HG02885 (cell line): ENCODE results near the gene NCAM1.
A peak's percentile ranks its signal among the peaks of the same experiment; 100 is the strongest.
"Not testable (repeated sequence)": the region's sequence is repeated elsewhere in the genome, so short reads cannot be mapped to it uniquely, and the experiment has no call there.

ENCODE experiments used
- ATAC-seq: cut with Tn5 transposase; IDR thresholded peaks from one replicate; pipeline ENCODE4 v1.9.1; 2021; ENCODE audit warnings: mild to moderate bottlenecking; ENCODE audit not compliant: unreplicated experiment, poor library complexity

Gene NCAM1

DNA sequence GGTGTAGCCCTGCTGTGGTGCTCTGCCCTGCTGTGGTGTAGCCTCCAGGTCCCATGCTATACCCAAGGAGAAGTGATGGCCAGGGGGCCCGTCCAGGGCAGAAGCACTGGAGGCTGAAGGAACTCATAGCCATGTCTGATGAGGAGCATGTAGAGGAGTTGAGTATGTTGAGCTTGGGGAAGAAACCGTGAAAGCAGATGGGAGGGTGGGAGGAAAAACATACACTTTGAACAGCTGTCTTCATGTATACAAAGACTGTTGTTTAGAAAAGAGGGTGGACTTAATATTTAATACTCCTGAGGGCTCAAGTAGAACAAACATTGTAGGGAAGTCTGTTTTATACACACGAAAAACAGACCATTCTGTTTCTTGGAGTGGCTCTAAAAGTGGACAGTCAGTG lies 326.6 kb downstream of the NCAM1 start:
- no peak for ATAC-seq

DNA sequence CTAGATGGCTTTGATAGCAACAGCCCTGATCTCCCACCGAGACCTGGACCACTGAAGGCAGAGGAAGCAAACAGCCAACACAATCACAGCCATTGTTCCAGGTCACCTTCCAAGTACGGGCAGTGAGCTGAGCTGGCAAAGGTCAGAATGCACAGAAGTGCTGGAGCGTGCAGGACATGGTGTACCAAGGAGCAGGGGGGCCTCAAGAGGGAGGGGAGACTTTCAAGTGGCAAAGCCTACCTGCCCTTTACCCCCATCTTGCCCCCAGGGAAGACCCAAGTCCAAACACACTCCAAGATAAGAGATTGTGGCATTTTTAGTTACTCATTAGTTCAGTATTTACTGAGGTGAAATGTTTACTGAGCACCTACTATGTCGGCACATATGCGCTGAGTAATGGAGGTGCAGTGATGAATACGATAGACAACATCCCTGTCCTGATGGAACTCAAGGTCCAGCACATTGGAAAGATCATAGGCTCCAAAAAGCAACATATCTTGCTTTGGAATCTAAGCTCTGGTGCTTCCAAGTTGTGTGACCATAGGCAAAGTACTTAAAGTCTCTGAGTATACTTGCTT lies 327.2 kb downstream of the NCAM1 start:
- ATAC-seq, result no peak

DNA sequence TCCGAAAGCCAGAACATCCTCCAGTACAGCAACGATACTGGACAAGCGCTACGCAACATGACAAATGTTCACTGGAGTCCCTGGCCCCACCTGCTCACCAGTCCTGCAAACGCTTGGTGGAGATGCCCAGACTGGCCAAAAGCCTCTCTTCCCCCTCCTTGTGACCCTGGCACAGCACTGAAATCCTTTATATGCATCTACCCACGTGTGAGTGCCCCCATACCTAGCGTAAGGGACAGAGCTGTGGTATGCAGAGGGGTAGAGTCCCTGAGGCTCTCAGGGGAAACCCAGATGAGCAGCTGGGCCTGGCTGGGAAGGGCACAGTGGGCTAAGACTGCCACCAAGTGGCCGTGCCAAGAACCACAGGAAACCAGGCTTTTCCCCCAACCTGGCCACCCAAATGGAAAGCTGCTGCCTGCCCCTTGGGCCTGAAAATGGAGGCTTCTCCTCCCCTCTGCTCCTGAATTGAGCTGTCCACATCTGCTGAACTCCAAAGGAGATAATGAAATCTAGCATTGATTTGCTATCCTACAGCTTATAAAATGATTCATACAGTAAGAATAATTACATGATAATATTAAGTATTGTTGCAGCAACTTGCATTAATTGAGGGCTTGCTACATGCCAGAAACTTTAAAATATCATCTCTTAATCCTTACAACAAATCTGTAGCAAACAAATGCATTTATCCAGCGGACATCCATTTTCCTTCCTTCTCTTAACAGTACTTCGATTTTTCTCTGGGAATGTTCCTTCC lies 328.4 kb downstream of the NCAM1 start:
- ATAC-seq, result peak; percentile 91

DNA sequence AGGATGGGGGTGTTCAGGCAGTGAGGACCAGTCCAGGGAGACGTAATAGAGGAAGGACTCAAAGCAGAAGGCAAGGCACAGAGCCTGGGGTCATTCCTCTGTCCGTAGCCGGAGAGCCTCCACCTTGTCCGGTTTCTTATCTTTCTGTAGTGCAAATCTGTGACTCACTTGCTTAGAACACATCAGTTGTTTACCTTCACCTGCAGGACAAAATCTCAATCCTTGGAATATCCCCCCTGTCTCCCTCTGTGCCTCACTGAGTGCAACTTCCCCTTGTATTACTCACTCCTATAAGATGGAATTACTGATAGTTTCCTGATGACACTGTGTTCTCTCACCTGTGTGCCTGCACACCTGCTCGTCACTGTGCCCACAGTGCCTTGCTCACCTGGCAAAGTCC lies 332.7 kb downstream of the NCAM1 start:
- no peak for ATAC-seq

DNA sequence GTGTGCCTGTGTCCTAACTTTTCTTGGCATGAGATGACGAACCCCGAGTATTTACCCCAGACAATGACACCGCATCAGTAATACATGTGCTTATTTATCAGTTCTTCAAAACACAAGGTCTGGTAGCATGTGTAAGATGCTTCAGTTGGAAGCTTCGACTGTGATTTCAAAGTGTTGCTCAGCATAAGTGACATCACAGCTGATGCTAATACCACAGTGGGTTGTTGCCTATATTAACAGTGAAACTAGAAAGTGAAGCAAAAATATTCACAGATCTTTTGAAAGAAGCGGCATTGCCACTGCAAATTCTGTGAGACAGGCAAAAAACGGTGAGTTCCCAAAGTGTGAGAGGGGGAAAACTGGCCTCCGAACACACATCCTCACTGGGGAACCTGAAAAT lies 334.8 kb downstream of the NCAM1 start:
- ATAC-seq, result no peak

DNA sequence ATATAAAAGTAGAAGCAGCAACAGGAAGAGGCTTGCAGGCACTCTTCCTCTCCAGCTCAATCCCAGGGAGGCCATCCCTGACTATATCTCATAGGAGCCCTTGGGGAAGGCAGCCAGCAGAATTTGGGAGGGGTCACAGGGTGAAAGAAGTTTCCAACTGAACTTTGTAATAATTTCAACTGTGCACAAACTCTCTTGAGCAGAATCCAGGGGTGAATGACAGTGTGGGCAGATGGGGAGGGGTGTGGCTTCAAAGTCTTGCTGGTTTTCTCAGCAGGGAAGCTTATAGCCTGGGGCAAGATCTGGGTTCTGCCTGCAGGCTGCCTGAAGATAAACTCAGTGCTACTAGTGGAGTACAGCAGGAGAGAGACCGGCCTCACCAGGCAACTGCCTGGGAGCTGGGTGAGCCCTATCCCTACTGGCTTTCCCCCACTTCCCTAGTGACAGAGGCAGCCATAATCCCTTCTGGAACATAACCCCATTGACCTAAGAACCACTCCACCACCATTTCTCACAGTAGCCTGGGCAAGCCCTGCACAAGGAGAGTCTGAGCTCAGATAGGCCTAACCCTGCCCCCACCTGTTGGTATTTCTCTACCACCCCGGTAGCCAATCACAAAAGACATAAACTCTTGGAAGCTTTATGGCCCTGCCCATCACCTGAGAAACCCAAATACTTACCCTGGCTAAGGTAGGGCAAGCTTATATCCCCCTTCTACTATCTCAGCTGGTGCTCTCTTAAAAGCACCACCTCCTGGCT lies 335.4 kb downstream of the NCAM1 start:
- ATAC-seq, result no peak

DNA sequence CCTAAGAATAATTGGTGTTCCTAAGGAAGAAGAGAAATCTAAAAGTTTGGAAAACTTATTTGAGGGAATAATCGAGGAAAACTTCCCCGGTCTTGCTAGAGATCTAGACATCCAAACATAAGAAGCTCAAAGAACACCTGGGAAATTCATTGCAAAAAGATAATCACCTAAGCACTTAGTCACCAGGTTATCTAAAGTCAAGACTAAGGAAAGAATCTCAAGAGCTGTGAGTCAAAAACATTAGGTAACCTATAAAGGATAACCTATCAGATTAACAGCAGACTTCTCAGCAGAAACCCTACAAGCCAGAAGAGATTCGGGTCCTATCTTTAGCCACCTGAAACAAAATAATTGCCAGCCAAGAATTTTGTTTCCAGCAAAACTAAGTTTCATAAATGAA lies 337.3 kb downstream of the NCAM1 start:
- ATAC-seq, result not testable (repeated sequence)

DNA sequence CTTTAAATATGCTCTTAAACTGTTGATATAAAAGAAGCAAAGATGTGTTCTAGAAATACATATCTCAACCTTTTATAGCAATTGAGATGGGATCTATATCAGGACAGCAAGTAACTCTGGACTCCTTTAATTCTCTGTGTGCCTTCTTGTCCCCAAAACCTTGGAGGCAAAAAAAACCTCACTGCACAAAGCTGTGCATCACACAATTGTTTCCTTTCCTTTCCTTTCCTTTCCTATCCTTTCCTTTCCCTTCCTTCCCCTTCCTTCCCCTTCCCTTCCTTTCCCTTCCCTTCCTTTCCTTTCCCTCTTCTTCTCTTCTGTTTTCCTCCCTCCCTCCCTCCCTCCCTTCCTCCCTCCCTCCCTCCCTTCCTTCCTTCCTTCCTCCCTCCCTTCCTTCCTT lies 343.7 kb downstream of the NCAM1 start:
- no peak for ATAC-seq

DNA sequence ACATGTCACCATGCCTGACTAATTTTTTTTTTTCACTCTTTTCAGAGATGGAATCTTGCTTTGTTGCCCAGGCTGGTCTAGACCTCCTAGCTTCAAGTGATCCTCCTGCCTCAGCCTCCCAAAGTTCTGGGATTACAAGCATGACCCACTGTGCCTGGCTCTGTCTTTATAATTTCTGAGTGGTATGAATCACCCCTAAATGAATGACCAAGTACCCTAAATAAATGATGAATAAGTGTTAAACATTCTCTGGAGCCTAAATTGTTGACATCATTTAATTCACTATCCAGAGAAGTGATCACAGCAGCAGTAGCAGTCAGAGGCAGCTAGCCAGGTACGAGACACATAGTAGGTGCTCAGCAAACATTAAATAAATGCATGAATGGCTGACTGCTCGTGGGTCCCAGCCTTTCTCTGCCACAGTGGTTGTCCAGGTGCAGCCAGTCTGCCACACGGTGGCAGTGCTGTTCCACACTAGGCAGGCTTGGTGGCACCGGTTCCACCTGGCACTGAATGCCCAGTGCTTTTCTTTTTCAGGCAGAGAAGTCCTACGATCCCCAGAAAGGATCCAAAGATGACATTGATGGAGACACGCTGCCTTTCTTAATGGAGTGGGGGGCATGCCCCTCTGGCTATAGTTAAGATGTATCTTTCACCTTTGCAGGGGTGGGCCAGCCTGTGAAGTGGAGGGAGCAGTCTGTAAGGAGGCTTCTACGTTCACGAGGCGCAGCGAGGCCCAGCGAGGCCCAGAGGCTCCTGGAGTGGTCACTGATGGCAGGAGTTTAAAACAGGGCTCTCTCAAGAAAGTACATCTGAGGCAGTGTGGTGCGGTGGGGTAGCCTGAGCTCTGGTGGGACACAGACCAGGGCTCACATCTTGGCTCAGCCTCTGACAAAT lies 344.5 kb downstream of the NCAM1 start:
- ATAC-seq, result peak; percentile 86

DNA sequence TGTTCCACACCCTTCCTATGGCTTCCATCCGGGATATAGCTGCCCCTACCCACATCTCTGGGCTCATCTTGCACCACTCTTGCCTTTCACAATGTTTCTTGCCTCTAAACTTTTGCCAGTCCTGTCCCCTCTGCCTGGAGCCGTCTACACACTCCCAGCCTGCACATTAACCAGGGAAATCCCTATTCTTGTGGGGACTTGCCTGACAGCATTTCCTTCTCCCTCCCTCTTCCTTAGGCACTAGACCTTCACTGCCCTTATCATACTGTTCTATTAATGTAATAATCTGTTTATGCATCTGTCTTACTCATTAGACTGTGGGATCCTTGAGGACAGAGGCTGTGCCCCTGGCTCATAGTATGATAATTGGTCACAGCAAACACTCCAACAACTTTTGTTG lies 347.4 kb downstream of the NCAM1 start:
- no peak for ATAC-seq

DNA sequence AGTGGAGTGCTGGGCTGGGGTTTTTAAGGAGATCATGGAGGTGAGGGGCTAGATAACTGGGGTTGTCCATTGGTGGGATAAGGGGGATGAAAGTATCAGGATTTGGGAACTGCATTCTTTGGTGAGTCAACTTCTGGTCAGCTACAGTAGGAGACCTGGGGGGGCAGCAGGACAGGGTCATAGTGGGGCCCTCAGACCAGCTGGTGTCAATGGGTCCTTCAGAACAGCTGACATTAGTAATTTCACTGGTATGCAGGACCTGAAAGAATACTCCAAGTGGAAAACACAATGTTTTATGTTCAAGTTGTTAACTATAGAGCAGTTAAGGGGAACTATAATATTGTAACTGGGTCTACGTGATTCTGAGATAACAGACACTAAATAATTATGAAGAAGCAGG lies 350.3 kb downstream of the NCAM1 start:
- no peak for ATAC-seq

DNA sequence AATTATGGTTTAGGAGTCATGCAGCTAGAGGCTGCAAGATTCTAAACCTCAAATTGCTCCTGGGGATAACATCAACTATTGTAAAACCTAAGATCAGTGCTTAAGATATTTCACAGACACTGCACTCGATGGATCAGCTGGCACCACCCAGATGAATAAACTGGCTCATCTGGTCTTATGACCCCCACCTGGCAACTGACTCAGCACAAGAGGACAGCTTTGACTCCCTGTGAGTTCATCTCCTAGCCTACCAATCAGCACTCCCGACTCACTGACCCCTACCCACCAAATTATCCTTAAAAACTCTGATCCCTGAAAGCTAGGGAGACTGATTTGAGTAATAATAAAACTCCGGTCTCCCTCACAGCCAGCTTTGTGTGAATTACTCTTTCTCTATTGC lies 352.4 kb downstream of the NCAM1 start:
- no peak for ATAC-seq

DNA sequence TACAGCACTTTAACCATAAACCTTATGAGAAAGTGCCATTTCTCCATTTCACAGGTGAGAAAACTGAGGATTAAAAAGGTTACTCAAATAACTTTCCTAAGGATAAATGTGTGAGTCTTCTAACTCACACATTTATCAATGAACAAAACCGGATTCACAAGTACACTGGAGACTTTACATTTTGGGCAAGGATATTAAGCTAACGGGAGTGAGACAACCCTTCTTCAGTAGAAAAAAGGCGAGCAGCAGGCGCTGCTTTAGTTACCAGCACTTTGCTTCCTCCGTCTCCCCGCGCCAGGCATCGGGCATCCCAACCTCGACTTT lies 352.8 kb downstream of the NCAM1 start:
- ATAC-seq, result no peak

DNA sequence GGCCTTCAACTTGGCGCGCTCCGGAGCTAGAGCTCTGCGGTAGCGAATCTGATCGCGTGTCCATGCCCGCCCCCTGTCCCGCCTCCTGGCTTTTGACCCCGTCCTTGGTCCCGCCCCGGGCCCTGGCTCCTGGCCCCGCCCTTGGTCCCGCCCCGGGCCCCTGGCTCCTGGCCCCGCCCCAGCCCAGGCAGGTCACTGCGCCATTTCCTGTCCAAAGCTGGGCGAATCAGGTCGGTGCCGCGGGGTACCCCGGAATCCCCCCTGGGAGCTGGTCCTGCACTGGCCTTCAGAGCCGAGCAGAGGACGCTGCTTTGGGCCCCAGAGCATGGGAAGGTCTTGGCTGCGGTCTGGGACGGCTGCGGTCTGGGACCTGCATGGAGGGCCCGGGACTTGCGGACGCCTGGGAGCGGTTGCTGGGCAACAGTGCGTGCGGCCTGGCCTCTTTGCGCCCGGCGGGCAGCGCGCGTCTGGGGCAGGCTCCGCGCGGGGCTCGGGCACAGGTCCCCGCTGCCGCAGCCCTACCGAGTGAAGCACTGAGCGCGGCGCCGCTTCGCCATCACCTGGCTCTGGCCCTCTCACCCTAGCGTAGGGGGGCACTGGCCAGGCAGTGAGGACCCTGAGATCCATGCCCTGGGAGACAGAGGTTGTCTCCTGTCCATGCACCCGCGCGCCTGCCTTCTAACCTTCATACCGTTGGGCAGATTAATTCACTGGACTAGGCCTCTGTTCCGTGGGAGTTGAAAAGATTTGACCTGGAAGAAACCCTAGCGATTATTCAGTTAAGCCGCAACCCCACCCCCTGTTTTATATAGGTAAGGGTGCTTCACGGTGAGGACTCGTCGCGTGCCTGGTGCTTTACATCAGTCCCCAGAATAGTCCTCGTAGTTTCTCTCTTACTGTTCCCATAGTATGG lies 353.4 kb downstream of the NCAM1 start, which contains the start of gene TTC12:
Gene TTC12, plus strand, starts transcription at position 195 of the 913 bp plus-strand sequence. CDS start 1,675 bp downstream, outside the sequence.
- ATAC-seq, result peak; percentile 98

DNA sequence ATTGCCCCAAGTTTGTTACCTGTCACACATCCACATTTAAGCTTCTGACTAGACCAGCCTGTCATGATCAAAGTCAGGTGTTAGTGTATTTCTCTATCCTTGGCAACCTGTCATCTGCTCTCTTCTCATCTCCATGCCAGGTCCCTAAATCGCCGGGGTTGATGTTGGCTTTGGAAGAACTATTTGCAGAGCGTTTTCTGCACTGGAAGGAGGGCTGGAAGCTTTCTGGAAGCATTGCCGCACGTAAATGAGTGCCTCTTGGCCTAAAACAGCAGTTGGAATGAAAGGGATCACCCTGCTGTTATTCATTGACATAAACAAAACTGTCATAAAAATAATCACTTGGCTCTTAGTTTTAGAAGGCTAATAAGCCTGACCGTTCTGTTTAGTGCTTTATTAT lies 354.6 kb downstream of the NCAM1 start:
- ATAC-seq, result no peak

DNA sequence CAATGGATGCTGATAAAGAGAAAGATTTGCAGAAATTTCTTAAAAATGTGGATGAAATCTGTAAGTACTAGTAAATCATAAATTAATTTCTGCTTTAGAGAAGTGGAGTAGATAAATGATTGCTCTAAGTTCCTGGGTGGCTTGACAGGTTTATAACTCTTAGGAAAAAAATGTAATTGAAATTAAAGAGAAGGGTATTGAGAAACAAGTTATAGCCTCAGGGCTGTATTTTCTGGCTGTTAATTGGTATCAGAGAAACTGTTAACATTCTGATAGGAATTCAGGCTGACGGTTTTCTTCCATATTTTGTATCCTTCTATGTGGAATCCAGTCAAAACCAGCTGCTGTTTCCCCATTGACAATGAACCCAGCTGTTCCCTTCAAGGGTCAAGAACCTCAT lies 355.0 kb downstream of the NCAM1 start:
- ATAC-seq, result no peak

DNA sequence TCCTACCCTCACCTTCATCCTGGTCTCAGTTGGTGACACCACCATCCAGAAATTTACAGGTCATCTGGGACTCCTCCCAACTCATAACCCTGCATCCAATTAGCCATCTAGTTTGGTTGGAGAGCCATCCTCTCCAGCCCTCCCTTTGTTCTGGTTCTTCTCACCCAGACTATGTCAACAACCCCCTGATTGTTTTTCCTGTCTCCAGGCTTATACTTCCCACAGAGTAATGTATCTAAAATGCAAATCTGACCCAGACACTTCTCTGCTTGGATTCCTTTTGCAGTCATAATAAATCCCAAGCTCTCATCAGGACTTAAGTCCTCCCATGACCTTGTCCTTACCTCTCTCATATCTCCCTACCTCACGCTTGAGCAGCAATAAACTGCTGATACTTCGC lies 356.1 kb downstream of the NCAM1 start:
- no peak for ATAC-seq

DNA sequence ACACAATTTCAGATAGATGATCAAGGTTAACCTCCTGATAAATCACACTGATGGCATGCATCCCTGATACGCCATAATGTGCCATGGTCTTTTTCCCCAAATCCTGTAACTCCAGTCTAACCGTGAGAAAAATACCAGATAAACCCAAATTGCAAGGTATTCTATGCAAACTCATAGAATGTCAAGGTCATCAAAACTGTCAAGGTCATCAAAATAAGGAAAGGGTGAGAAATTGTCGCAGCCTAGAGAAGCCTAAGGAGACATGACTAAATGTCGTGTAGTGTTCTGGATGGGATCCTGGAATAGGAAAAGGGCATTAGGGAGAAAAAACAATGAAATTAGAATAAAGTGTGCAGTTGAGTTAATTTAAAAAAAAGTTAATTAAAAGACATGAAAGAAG lies 357.9 kb downstream of the NCAM1 start:
- no peak for ATAC-seq

DNA sequence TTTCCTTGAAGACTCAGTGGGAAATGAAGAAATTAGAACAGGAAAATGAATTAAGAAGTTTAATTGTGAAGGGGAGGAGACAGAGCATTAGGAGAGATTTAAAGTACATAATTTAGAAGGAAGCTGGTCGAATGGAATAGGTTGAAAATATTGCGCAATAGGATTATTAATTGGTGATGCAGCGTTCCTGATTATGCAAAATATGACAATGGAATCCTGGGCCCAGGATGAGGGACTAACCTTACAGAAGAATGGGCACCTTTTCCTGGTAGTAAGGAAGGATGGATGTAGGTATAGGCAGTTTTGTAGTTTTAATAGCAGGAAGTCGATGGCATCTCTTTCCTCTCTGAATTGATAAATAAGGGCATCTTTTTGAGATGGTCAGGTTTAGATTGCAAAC lies 360.9 kb downstream of the NCAM1 start:
- ATAC-seq, result no peak

DNA sequence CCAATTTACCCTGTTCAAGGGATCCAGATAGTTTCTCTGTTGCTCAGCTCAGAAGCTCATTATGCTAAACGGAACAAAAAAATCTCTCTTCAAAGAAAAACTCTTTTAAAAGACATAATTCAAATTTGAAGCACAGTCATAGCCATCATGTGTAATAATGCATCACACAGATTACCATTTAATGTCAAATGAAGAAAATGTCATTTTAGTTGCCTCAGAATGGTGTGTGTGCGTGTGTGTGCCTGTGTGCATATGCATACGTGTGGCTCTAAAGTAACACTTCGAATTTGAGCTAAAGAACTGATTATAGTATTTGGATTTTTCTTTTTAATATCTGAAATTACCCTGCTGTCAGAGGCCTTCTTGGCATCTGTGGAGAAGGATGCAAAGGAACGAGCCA lies 363.0 kb downstream of the NCAM1 start:
- no peak for ATAC-seq
